NCI-H69 (cell line): ENCODE data around the gene SCARF2.
A peak's percentile ranks its signal among the peaks of the same experiment; 100 is the strongest.
"Not testable (repeated sequence)": the region's sequence is repeated elsewhere in the genome, so short reads cannot be mapped to it uniquely, and the experiment has no call there.

Experiments
- DNase-seq: peaks from one replicate; lab custom pipeline; 2025; lab: John Stamatoyannopoulos, UW

Gene SCARF2

GRCh38 chr22:20437613-20438426 is at the start of gene SCARF2:
TSS of gene SCARF2 (minus strand) at chr22:20437825. CDS start at chr22:20437754, 71 bp downstream.
- DNase-seq = peak; percentile 51

- DNase-seq = no peak
These were observed 48.6 kb upstream of the SCARF2 start for GRCh38 chr22:20486229-20486628.

- no peak for DNase-seq
These were observed 47.5 kb upstream of the SCARF2 start for GRCh38 chr22:20484948-20485683.

GRCh38 chr22:20483771-20484170 is 46.1 kb upstream of the SCARF2 start:
- DNase-seq = no peak

- DNase-seq = not testable (repeated sequence)
These were observed 45.5 kb upstream of the SCARF2 start for GRCh38 chr22:20483143-20483506.

- no peak for DNase-seq
These were observed 42.1 kb upstream of the SCARF2 start for GRCh38 chr22:20479612-20480196.

- DNase-seq = not testable (repeated sequence)
These were observed 40.4 kb upstream of the SCARF2 start for GRCh38 chr22:20478059-20478458.

GRCh38 chr22:20475569-20475968 is 37.9 kb upstream of the SCARF2 start:
- DNase-seq = not testable (repeated sequence)

- no peak for DNase-seq
These were observed 37.5 kb upstream of the SCARF2 start for GRCh38 chr22:20475115-20475436.

GRCh38 chr22:20472629-20473442 is 35.2 kb upstream of the SCARF2 start:
- DNase-seq = no peak

GRCh38 chr22:20471126-20471833 is 33.7 kb upstream of the SCARF2 start:
- DNase-seq = no peak

GRCh38 chr22:20470525-20470924 is 32.9 kb upstream of the SCARF2 start:
- DNase-seq = not testable (repeated sequence)

GRCh38 chr22:20469110-20469868 is 31.7 kb upstream of the SCARF2 start:
- DNase-seq = no peak

- DNase-seq = no peak
These were observed 29.2 kb upstream of the SCARF2 start for GRCh38 chr22:20466659-20467379.

GRCh38 chr22:20465759-20466077 is 28.1 kb upstream of the SCARF2 start:
- no peak for DNase-seq

- DNase-seq = no peak
These were observed 27.5 kb upstream of the SCARF2 start for GRCh38 chr22:20464912-20465758.

GRCh38 chr22:20464096-20464614 is 26.5 kb upstream of the SCARF2 start:
- no peak for DNase-seq

GRCh38 chr22:20463324-20464095 is 25.9 kb upstream of the SCARF2 start:
- no peak for DNase-seq
